Measurements from ENCODE around the gene SKIC8.

Gene SKIC8

GRCh38 chr15:78239811-78240210 lies 59.6 kb downstream of the SKIC8 start:
- Histone ChIP-seq H3K27ac (ENCODE audit: low read depth, low read length, severe bottlenecking) (no peak overlapping the region), H3K9me3 (ENCODE audit: control insufficient read depth, low read length) (no peaks in the 10 kb centered on the region), H3K4me3 (ENCODE audit: extremely low read depth, insufficient read depth, low read length, poor library complexity, severe bottlenecking) (no peak overlapping the region), H3K4me1 (ENCODE audit: control insufficient read depth, insufficient read depth, low read length, poor library complexity, severe bottlenecking) (peaks cover 4% of the 10 kb centered on the region), H3K36me3 (ENCODE audit: control insufficient read depth, insufficient read depth, low read length) (no peaks in the 10 kb centered on the region)
- WGBS, 2 experiments (ENCODE audit: insufficient coverage in 2 of 2), result 91 to 98% methylated on average over 3 to 4 of the region's 5 CpGs

- WGBS, 2 experiments (ENCODE audit: insufficient coverage in 2 of 2), result 90 to 94% methylated on average over 5 of the region's 6 CpGs
- H3K4me1 ChIP-seq (ENCODE audit: control insufficient read depth, insufficient read depth, low read length, poor library complexity, severe bottlenecking), result no peaks in the 10 kb centered on the region
- H3K4me3 ChIP-seq (ENCODE audit: extremely low read depth, insufficient read depth, low read length, poor library complexity, severe bottlenecking), result no peak overlapping the region
- no peaks in the 10 kb centered on the region for H3K9me3 ChIP-seq (ENCODE audit: control insufficient read depth, low read length)
- no peak overlapping the region for H3K27ac ChIP-seq (ENCODE audit: low read depth, low read length, severe bottlenecking)
- H3K36me3 ChIP-seq (ENCODE audit: control insufficient read depth, insufficient read depth, low read length), result no peaks in the 10 kb centered on the region
These were observed 62.3 kb downstream of the SKIC8 start for GRCh38 chr15:78237146-78237545.

- 91 to 96% methylated on average over 6 of the region's 6 CpGs for WGBS, 2 experiments (ENCODE audit: insufficient coverage in 2 of 2)
- H3K4me3 ChIP-seq (ENCODE audit: extremely low read depth, insufficient read depth, low read length, poor library complexity, severe bottlenecking), result no peak overlapping the region
- H3K36me3 ChIP-seq (ENCODE audit: control insufficient read depth, insufficient read depth, low read length), result no peaks in the 10 kb centered on the region
- no peak overlapping the region for H3K27ac ChIP-seq (ENCODE audit: low read depth, low read length, severe bottlenecking)
- H3K9me3 ChIP-seq (ENCODE audit: control insufficient read depth, low read length), result no peaks in the 10 kb centered on the region
- no peaks in the 10 kb centered on the region for H3K4me1 ChIP-seq (ENCODE audit: control insufficient read depth, insufficient read depth, low read length, poor library complexity, severe bottlenecking)
These were observed 62.9 kb downstream of the SKIC8 start for GRCh38 chr15:78236491-78236890.

GRCh38 chr15:78234515-78235040 lies 64.8 kb downstream of the SKIC8 start, which contains the start of gene ACSBG1:
TSS of gene ACSBG1 (minus strand) at chr15:78234565. CDS start at chr15:78234501, 64 bp downstream.
- 53 to 82% methylated on average over 4 of the region's 6 CpGs for WGBS, 2 experiments (ENCODE audit: insufficient coverage in 2 of 2)
- H3K36me3 ChIP-seq (ENCODE audit: control insufficient read depth, insufficient read depth, low read length), result no peaks in the 10 kb centered on the region
- H3K27ac ChIP-seq (ENCODE audit: low read depth, low read length, severe bottlenecking), result no peak within 1 kb of the TSS
- H3K4me1 ChIP-seq (ENCODE audit: control insufficient read depth, insufficient read depth, low read length, poor library complexity, severe bottlenecking), result no peaks in the 10 kb centered on the region
- H3K4me3 ChIP-seq (ENCODE audit: extremely low read depth, insufficient read depth, low read length, poor library complexity, severe bottlenecking), result no peak within 1 kb of the TSS
- H3K9me3 ChIP-seq (ENCODE audit: control insufficient read depth, low read length), result no peaks in the 10 kb centered on the region

GRCh38 chr15:78233496-78233895 lies 65.9 kb downstream of the SKIC8 start:
- Histone ChIP-seq H3K4me1 (ENCODE audit: control insufficient read depth, insufficient read depth, low read length, poor library complexity, severe bottlenecking) (no peaks in the 10 kb centered on the region), H3K27ac (ENCODE audit: low read depth, low read length, severe bottlenecking) (no peak overlapping the region), H3K9me3 (ENCODE audit: control insufficient read depth, low read length) (no peaks in the 10 kb centered on the region), H3K36me3 (ENCODE audit: control insufficient read depth, insufficient read depth, low read length) (no peaks in the 10 kb centered on the region), H3K4me3 (ENCODE audit: extremely low read depth, insufficient read depth, low read length, poor library complexity, severe bottlenecking) (no peak overlapping the region)
- WGBS, 2 experiments (ENCODE audit: insufficient coverage in 2 of 2), result 77 to 83% methylated on average over 2 to 4 of the region's 11 CpGs
